H9 (cell line): ENCODE data around the gene STYK1. TPM values are rescaled to one million over a fixed set of nuclear protein-coding genes. Genes with fewer than 3 reads are reported as not detected.

Experiments used
- DNase-seq: peaks from one replicate; pipeline ENCODE4 v3.0.0-alpha.2; 2017
- H2AFZ ChIP-seq: one replicate; pipeline ENCODE4 v1.6.1; 2013; ENCODE audit warnings: mild to moderate bottlenecking, low read length, control low read depth, moderate library complexity
- H2AK5ac ChIP-seq: 2 replicates; pipeline ENCODE4 v1.6.1; 2013; ENCODE audit warnings: low read length, control low read depth, mixed read lengths; ENCODE audit not compliant: insufficient read length
- H2BK120ac ChIP-seq: one replicate; pipeline ENCODE4 v1.6.1; 2013; ENCODE audit warnings: low read depth, mild to moderate bottlenecking, low read length, control low read depth, inconsistent platforms; ENCODE audit not compliant: poor library complexity, severe bottlenecking
- H2BK12ac ChIP-seq: 2 replicates; pipeline ENCODE4 v1.6.1; 2013; ENCODE audit warnings: low read length, control low read depth, mixed read lengths, low read depth; ENCODE audit not compliant: insufficient read length
- H2BK15ac ChIP-seq: 2 replicates; pipeline ENCODE4 v1.6.1; 2013; ENCODE audit warnings: low read depth, low read length, control low read depth
- H2BK20ac ChIP-seq: one replicate; pipeline ENCODE4 v1.6.1; 2013; ENCODE audit warnings: low read depth, mild to moderate bottlenecking, low read length, control low read depth, inconsistent platforms; ENCODE audit not compliant: poor library complexity, severe bottlenecking
- H2BK5ac ChIP-seq: 2 replicates; pipeline ENCODE4 v1.6.1; 2013; ENCODE audit warnings: low read length, control low read depth, mixed read lengths; ENCODE audit not compliant: insufficient read length
- H3K14ac ChIP-seq: 2 replicates; pipeline ENCODE4 v1.6.1; 2013; ENCODE audit warnings: low read length, control low read depth; ENCODE audit not compliant: insufficient read depth
- H3K18ac ChIP-seq: 2 replicates; pipeline ENCODE4 v1.6.1; 2013; ENCODE audit warnings: low read depth, mild to moderate bottlenecking, mixed read lengths, low read length, control low read depth; ENCODE audit not compliant: insufficient read length
- H3K23ac ChIP-seq: 2 replicates; pipeline ENCODE4 v1.6.1; 2013; ENCODE audit warnings: low read length, control low read depth, mixed read lengths, low read depth; ENCODE audit not compliant: insufficient read length
- H3K23me2 ChIP-seq: 2 replicates; pipeline ENCODE4 v1.6.1; 2013; ENCODE audit warnings: low read depth, mild to moderate bottlenecking, mixed read lengths, low read length, control low read depth; ENCODE audit not compliant: insufficient read length, poor library complexity, severe bottlenecking
- H3K27ac ChIP-seq: 2 replicates; pipeline ENCODE4 v1.5.1; 2013; ENCODE audit warnings: low read length, control low read depth, mixed read lengths, low read depth; ENCODE audit not compliant: insufficient read length
- H3K27me3 ChIP-seq: 2 replicates; pipeline ENCODE4 v1.6.1; 2013; ENCODE audit warnings: low read length, control low read depth, inconsistent platforms; ENCODE audit not compliant: insufficient read depth
- H3K4ac ChIP-seq: 2 replicates; pipeline ENCODE4 v1.6.1; 2013; ENCODE audit warnings: low read depth, mild to moderate bottlenecking, control low read depth, inconsistent platforms, low read length, moderate library complexity
- H3K4me1 ChIP-seq: 2 replicates; pipeline ENCODE4 v1.6.1; 2013; ENCODE audit warnings: low read length, control low read depth, inconsistent platforms; ENCODE audit not compliant: insufficient read depth
- H3K4me2 ChIP-seq: 2 replicates; pipeline ENCODE4 v1.6.1; 2013; ENCODE audit warnings: low read length, control low read depth, mixed read lengths; ENCODE audit not compliant: insufficient read length, insufficient read depth
- H3K56ac ChIP-seq: 2 replicates; pipeline ENCODE4 v1.6.1; 2013; ENCODE audit warnings: low read depth, mild to moderate bottlenecking, mixed read lengths, low read length, control low read depth; ENCODE audit not compliant: insufficient read length
- H3K79me1 ChIP-seq: 2 replicates; pipeline ENCODE4 v1.6.1; 2013; ENCODE audit warnings: low read depth, mild to moderate bottlenecking, moderate library complexity, low read length, control low read depth, inconsistent platforms; ENCODE audit not compliant: insufficient read depth, poor library complexity, severe bottlenecking
- H3K79me2 ChIP-seq: 2 replicates; pipeline ENCODE4 v1.6.1; 2013; ENCODE audit warnings: low read length, control low read depth, inconsistent platforms; ENCODE audit not compliant: insufficient read depth
- H3K9ac ChIP-seq: 2 replicates; pipeline ENCODE4 v1.6.1; 2013; ENCODE audit warnings: low read length, control low read depth, mixed read lengths; ENCODE audit not compliant: insufficient read length; ENCODE audit errors: extremely low read depth
- H3K9me3 ChIP-seq: one replicate; pipeline ENCODE4 v1.6.1; 2013; ENCODE audit warnings: low read depth, low read length, inconsistent platforms; ENCODE audit not compliant: control insufficient read depth
- H3T11ph ChIP-seq: one replicate; pipeline ENCODE4 v1.6.1; 2013; ENCODE audit warnings: mild to moderate bottlenecking, low read length, control low read depth, inconsistent platforms
- H4K20me1 ChIP-seq: one replicate; pipeline ENCODE4 v1.6.1; 2013; ENCODE audit not compliant: control insufficient read depth, insufficient read length, insufficient read depth
- H4K5ac ChIP-seq: 2 replicates; pipeline ENCODE4 v1.6.1; 2013; ENCODE audit warnings: low read depth, mild to moderate bottlenecking, mixed read lengths, low read length, control low read depth; ENCODE audit not compliant: insufficient read length
- H4K8ac ChIP-seq: replicated peaks from 2 replicates; pipeline ENCODE4 v1.6.1; 2013; ENCODE audit warnings: low read length, control low read depth, mixed read lengths, low read depth; ENCODE audit not compliant: insufficient read length
- H4K91ac ChIP-seq: 2 replicates; pipeline ENCODE4 v1.6.1; 2013; ENCODE audit warnings: low read depth, mild to moderate bottlenecking, moderate library complexity, mixed read lengths, low read length, control low read depth; ENCODE audit not compliant: insufficient read length
- H3K27ac Mint-ChIP-seq, 3 experiments: 2 replicates in 2 of 3; 3 replicates in 1 of 3; pipeline ENCODE4 v1.8.0; 2020 to 2021; ENCODE audit warnings: mixed read lengths in 3 of 3, mild to moderate bottlenecking in 1 of 3, moderate library complexity in 1 of 3
- H3K27me3 Mint-ChIP-seq: 2 replicates; pipeline ENCODE4 v1.8.0; 2021; ENCODE audit warnings: low read depth, mild to moderate bottlenecking, moderate library complexity, mixed read lengths
- H3K36me3 Mint-ChIP-seq, 3 experiments: 2 replicates in 2 of 3; 3 replicates in 1 of 3; pipeline ENCODE4 v1.8.0; 2020 to 2021; ENCODE audit warnings: low read depth in 3 of 3, mixed read lengths in 3 of 3; ENCODE audit not compliant: insufficient read depth in 1 of 3
- H3K4me1 Mint-ChIP-seq, 2 experiments: 2 replicates each; pipeline ENCODE4 v1.8.0; 2020; ENCODE audit warnings: mixed read lengths in 2 of 2
- H3K4me3 Mint-ChIP-seq, 2 experiments: 2 replicates in 1 of 2; 3 replicates in 1 of 2; pipeline ENCODE4 v1.8.0; 2020 to 2021; ENCODE audit warnings: mild to moderate bottlenecking in 2 of 2, mixed read lengths in 2 of 2, moderate library complexity in 1 of 2
- H3K9me3 Mint-ChIP-seq, 2 experiments: 2 replicates in 1 of 2; 3 replicates in 1 of 2; pipeline ENCODE4 v1.8.0; 2020; ENCODE audit warnings: mild to moderate bottlenecking in 2 of 2, mixed read lengths in 2 of 2, moderate library complexity in 1 of 2
- CTCF ChIP-seq: fragments of 200-600 bp; sonication (generic); conservative IDR thresholded peaks from 3 replicates; pipeline ENCODE4 v1.8.0; 2021; ENCODE audit warnings: antibody characterized with exemption, mild to moderate bottlenecking
- WGBS: extraction: QIAGEN DNeasy Blood & Tissue Kit; methylation state at CpG from one replicate; pipeline ENCODE4 v1.1.7; 2013; ENCODE audit warnings: missing lambda C conversion rate, low lambda C conversion rate, mixed read lengths; ENCODE audit not compliant: insufficient read length; ENCODE audit errors: extremely low coverage; 5-methylcytosine and 5-hydroxymethylcytosine counted together
- total RNA-seq: library from RNA; stranded (reverse); gene quantifications from 2 replicates; pipeline ENCODE4 v1.2.1, GENCODE V29; 2021

STYK1 gene
- total RNA-seq, 1 experiment from 2014 or later = 0.37 TPM

GRCh38 chr12:10722502-10722904, 48.7 kb upstream of the STYK1 start:
- no peak overlapping the region for H3T11ph ChIP-seq
- H4K91ac ChIP-seq = no peak overlapping the region
- H3K79me1 ChIP-seq = no peaks in the 10 kb centered on the region
- H3K79me2 ChIP-seq = peaks cover 25% of the 10 kb centered on the region
- peaks cover 0 to 11% (median 5%) of the 10 kb centered on the region in 3 experiments; a peak in 3 of 7 replicates for H3K36me3 Mint-ChIP-seq
- H3K4me1 Mint-ChIP-seq = peaks cover 45 to 50% of the 10 kb centered on the region in 2 experiments
- no peak overlapping the region for H2BK15ac ChIP-seq
- peak overlapping the region; percentile 81 to 99 (median 98) for H3K27ac Mint-ChIP-seq
- H3K9ac ChIP-seq = peak overlapping the region; percentile 80
- WGBS = no CpG with 5 or more reads among the region's 36 CpGs
- peaks cover 3% of the 10 kb centered on the region for H3K23me2 ChIP-seq
- no peak overlapping the region for H4K8ac ChIP-seq
- no peak overlapping the region; the same call in 1 of the 2 replicates for H3K4ac ChIP-seq
- H3K27me3 ChIP-seq = no peaks in the 10 kb centered on the region; the same call in 1 of the 2 replicates
- H3K9me3 Mint-ChIP-seq = peaks cover 0 to 2% of the 10 kb centered on the region in 2 experiments; a peak in 1 of 5 replicates
- H3K23ac ChIP-seq = no peak overlapping the region
- H3K27ac ChIP-seq = no peak overlapping the region
- H3K4me1 ChIP-seq = peaks cover 2% of the 10 kb centered on the region; the same call in 1 of the 2 replicates
- H2BK12ac ChIP-seq = no peak overlapping the region
- no peak overlapping the region for H2BK5ac ChIP-seq
- no peak overlapping the region for H2BK120ac ChIP-seq
- DNase-seq = no peak
- H3K14ac ChIP-seq = peak overlapping the region; percentile 91
- peak; percentile 38; the same call in 2 of the 3 replicates for TF ChIP-seq CTCF
- peak overlapping the region; percentile 5 for H3K18ac ChIP-seq
- H4K5ac ChIP-seq = no peak overlapping the region
- H3K9me3 ChIP-seq = no peaks in the 10 kb centered on the region
- no peak overlapping the region for H2AK5ac ChIP-seq
- H2BK20ac ChIP-seq = no peak overlapping the region
- no peak overlapping the region for H3K56ac ChIP-seq
- H3K4me3 Mint-ChIP-seq = peak overlapping the region; percentile 92 to 99
- peak overlapping the region; percentile 93 for H3K4me2 ChIP-seq
- no peaks in the 10 kb centered on the region for H4K20me1 ChIP-seq
- H2AFZ ChIP-seq = no peak overlapping the region
- H3K27me3 Mint-ChIP-seq = peaks cover 25% of the 10 kb centered on the region
